Frontal cortex (tissue), 1 donor: ENCODE results near the gene FBXL15. TPM values are rescaled to one million over a fixed set of nuclear protein-coding genes. Genes with fewer than 3 reads are reported as not detected.

ENCODE experiments used
- small RNA-seq: library from RNA; depleted of rRNA; stranded (forward); fragments of <200 nt; gene quantifications from one replicate; pipeline ENCODE3, GENCODE V24; 2014
- total RNA-seq: library from RNA; depleted of rRNA; stranded (reverse); fragments of >200 nt; gene quantifications from one replicate; pipeline ENCODE4 v1.2.3, GENCODE V29; 2014

Gene FBXL15
- total RNA-seq, 1 donor from 2014 or later: 13.5 TPM

Small RNAs within 50 kb of the gene (small RNA-seq; reads per million reads assigned to genes)
- gene MIR146B: 246 reads per million, percentile 98 among the genes with 10 or more reads in this experiment

Other genes with a start within 250 kb of the FBXL15 start
- not detected for gene ELOVL3, start 194.5 kb upstream of the FBXL15 start, total RNA-seq
- gene PITX3, start 179.3 kb upstream of the FBXL15 start, total RNA-seq: not detected
- gene GBF1, start 175.3 kb upstream of the FBXL15 start, total RNA-seq: 14.7 TPM
- 0.41 TPM for gene NFKB2, start 25.1 kb upstream of the FBXL15 start, total RNA-seq
- 98.2 TPM for gene PSD, start 2.1 kb upstream of the FBXL15 start, total RNA-seq
- gene CUEDC2, start 11.7 kb downstream of the FBXL15 start, total RNA-seq: 53.0 TPM
- gene C10orf95, start 30.7 kb downstream of the FBXL15 start, total RNA-seq: 0.82 TPM
- gene ACTR1A, start 81.9 kb downstream of the FBXL15 start, total RNA-seq: 238 TPM
- gene SUFU, start 83.1 kb downstream of the FBXL15 start, total RNA-seq: 2.9 TPM
- 30.2 TPM for gene TRIM8, start 223.6 kb downstream of the FBXL15 start, total RNA-seq